ENCODE results near the gene CSTA.
"Not testable (repeated sequence)": the region's sequence is repeated elsewhere in the genome, so short reads cannot be mapped to it uniquely, and the experiment has no call there.

CSTA gene

GRCh38 chr3:122322095-122323075 lies 2.7 kb upstream of the CSTA start:
- no peak for DNase-seq (ENCODE audit: low spot score)

GRCh38 chr3:122325769-122326168 lies 721 bp downstream of the CSTA start:
- no peak for DNase-seq (ENCODE audit: low spot score)

GRCh38 chr3:122331886-122332285 lies 6.8 kb downstream of the CSTA start:
- DNase-seq (ENCODE audit: low spot score), result no peak

GRCh38 chr3:122332551-122332950 lies 7.5 kb downstream of the CSTA start:
- no peak for DNase-seq (ENCODE audit: low spot score)

GRCh38 chr3:122342803-122343202 lies 17.8 kb downstream of the CSTA start:
- DNase-seq (ENCODE audit: low spot score), result no peak

GRCh38 chr3:122343654-122344053 lies 18.6 kb downstream of the CSTA start:
- DNase-seq (ENCODE audit: low spot score), result no peak

- no peak for DNase-seq (ENCODE audit: low spot score)
Observed at GRCh38 chr3:122349171-122349570, 24.1 kb downstream of the CSTA start.

- DNase-seq (ENCODE audit: low spot score), result peak; percentile 28
Observed at GRCh38 chr3:122350814-122351418, 25.9 kb downstream of the CSTA start.

GRCh38 chr3:122351612-122352011 lies 26.6 kb downstream of the CSTA start:
- no peak for DNase-seq (ENCODE audit: low spot score)

- DNase-seq (ENCODE audit: low spot score), result no peak
Observed at GRCh38 chr3:122353215-122353614, 28.2 kb downstream of the CSTA start.

GRCh38 chr3:122353893-122354401 lies 28.9 kb downstream of the CSTA start:
- no peak for DNase-seq (ENCODE audit: low spot score)

GRCh38 chr3:122355612-122356011 lies 30.6 kb downstream of the CSTA start:
- DNase-seq (ENCODE audit: low spot score), result no peak

- peak; percentile 61 for DNase-seq (ENCODE audit: low spot score)
Observed at GRCh38 chr3:122356402-122356801, 31.4 kb downstream of the CSTA start.

- DNase-seq (ENCODE audit: low spot score), result no peak
Observed at GRCh38 chr3:122357828-122358702, 33.0 kb downstream of the CSTA start.

- DNase-seq (ENCODE audit: low spot score), result no peak
Observed at GRCh38 chr3:122358703-122359032, 33.6 kb downstream of the CSTA start.

- no peak for DNase-seq (ENCODE audit: low spot score)
Observed at GRCh38 chr3:122362026-122362425, 37.0 kb downstream of the CSTA start.

GRCh38 chr3:122364490-122364889 lies 39.4 kb downstream of the CSTA start:
- DNase-seq (ENCODE audit: low spot score), result no peak

GRCh38 chr3:122365073-122365472 lies 40.0 kb downstream of the CSTA start:
- no peak for DNase-seq (ENCODE audit: low spot score)

GRCh38 chr3:122365582-122366378 lies 40.7 kb downstream of the CSTA start:
- DNase-seq (ENCODE audit: low spot score), result not testable (repeated sequence)

- DNase-seq (ENCODE audit: low spot score), result no peak
Observed at GRCh38 chr3:122366379-122366749, 41.3 kb downstream of the CSTA start.

- DNase-seq (ENCODE audit: low spot score), result no peak
Observed at GRCh38 chr3:122374034-122374433, 49.0 kb downstream of the CSTA start.

- DNase-seq (ENCODE audit: low spot score), result no peak
Observed at GRCh38 chr3:122377975-122378374, 52.9 kb downstream of the CSTA start.

Data from COLO829 (cell line).